IPS-NIHi11 (cell line): ENCODE results near the gene SKAP1.
"Not testable (repeated sequence)": the region's sequence is repeated elsewhere in the genome, so short reads cannot be mapped to it uniquely, and the experiment has no call there.

Experiments used
- DNase-seq: peaks from one replicate; pipeline ENCODE4 v3.0.0; 2012; ENCODE audit warnings: mixed read lengths, low spot score

SKAP1 gene

DNA sequence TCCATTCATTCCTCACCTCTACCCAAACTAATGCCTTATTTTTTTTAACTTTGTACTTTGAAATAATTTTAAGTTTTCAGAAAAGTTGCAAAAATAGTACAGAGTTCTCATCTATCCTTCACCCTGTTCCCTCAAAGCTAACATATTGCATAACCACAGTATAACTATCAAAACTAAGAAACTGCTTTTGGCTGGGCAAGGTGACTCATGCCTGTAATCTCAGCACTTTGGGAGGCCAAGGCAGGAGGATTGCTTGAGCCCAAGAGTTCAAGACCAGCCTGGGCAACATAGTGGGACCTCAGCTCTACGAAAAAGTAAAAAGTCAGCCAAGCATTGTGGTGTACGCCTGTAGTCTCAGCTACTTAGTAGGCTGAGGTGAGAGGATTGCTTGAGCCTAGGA, 147.7 kb downstream of the SKAP1 start:
- DNase-seq, result no peak

DNA sequence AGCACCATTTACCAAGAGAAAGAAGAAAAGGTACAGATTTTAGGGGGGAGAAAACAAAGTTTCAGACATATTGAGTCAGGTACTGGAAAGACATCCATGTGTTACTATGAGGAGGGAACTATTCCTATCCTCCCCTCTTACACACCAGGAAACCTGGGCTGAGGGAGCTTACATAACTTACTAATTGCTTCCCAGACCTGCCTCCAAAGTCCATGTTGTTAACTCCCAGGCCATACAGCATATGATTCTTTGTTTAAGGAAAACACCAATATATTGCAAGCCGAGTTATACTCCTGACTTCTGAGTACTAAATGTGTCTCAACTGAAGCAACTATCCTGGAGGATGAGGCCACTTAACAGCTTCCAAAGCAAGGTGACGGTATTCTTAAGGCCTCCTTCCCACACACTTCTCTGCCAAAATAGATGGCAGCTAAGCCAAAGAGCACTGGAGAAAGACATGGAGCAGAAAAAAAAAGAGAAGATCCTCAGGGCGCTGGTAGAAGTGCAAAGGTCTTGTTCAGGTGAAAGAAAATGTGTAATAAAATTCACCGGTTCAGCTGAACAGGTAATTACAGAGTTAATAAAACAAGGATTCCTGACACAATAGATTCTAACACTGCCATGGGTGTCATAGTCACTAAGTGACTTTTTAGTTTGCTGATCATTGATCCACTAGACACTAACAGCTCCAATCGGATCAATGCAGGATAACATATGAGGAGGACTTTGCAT, 151.1 kb downstream of the SKAP1 start:
- DNase-seq, result no peak

DNA sequence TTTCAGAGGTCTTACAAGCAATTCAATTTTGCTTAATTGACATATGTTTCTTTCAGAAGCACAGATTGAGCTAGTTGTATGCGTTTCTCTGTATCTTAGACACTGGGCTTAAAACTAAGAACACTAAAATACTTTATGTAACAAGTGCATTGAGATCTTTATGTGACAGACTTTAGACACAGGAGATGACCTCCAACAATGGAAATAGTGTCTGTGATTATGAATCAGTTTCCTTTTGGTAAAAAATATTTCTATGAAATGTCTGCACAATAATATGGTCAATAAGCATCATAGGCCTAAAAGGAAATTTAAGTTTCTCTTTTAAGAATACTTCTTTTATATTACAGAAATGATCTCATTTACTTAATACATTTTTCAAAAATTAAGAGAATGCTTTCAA, 153.2 kb downstream of the SKAP1 start:
- DNase-seq, result no peak

- DNase-seq, result no peak
These were observed 159.1 kb downstream of the SKAP1 start for GRCh38 chr17:48270899-48271298.

DNA sequence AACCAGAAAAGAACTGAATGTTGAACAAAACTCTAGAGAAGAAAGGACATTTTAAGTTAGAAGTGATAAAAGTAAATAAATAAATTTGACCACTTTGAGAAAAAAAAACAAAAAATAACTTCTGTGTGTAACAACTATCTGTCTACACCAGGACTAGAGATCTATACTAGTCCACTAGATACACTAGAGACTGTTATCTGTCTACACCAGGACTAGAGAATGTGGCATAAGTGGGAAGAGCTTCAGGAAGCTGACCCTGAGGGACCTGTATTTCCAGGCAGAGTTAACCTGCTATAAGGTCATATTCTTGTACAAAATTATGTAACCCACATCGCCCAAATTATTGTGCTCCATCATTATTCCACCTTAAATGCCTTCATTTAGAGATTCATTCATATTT, 160.8 kb downstream of the SKAP1 start:
- no peak for DNase-seq

DNA sequence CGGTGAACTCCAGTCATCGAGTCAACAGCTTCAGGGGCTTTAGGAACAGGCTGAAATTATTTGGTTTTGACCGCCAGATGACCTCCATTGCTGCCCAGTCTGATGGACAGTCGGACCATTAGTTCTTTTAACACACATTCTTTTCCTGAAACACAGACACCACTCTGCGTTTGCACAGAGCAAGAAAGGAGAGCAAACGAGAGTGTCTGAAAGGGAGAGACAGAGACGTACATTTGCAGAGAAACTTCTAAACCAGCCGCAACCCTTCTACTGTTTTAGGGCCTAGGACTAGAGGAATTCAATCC, 166.3 kb downstream of the SKAP1 start:
- no peak for DNase-seq

- no peak for DNase-seq
These were observed 166.9 kb downstream of the SKAP1 start for GRCh38 chr17:48262982-48263730.

- peak; percentile 76 for DNase-seq
These were observed 168.6 kb downstream of the SKAP1 start for GRCh38 chr17:48261297-48261880.

DNA sequence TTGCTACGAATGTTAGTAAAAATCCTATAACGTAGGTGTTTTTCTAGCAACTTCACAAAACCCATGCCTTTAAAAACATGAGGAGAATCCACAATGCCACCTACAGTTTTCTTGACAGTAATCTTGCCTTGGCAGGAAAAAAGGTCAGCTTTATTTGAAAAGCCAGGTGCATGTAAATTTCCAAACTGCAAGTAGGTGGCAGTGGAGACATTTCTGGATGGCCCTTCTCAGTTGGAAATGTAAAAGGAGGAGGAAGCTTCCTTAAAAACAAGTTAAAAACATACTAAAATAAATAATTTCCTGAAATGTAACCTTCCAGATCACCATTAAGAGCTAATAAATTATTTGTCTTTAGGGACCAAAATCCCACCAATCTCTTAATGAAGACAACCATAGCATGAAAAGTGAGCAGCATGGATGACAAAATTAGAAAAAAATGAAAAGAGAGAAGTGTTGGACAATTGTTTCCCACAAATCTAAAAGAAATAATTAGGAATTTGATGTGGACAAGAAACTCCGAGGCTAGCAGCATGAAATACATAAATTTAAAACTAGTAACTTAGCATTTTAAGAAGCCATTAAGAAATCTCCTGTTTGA, 170.2 kb downstream of the SKAP1 start:
- DNase-seq, result peak; percentile 47

DNA sequence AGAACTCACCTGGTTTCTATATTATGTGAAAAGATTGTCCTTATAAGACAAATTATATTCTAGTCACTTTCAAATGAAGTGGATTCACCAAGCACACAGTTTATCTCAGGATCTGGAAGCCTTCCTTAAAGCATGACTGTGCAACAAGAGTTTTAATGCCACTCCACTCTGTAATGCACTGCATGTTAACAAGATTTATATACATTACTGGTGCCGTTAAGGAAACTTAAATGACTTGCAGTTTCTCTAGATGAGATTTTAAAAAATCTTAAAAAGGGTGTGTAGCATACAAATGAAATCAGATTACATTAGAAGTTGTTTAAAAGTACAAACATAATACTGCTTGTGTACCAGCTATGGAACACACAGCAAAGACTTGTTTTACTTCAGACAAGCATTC, 171.7 kb downstream of the SKAP1 start:
- no peak for DNase-seq

GRCh38 chr17:48255759-48256158, 174.3 kb downstream of the SKAP1 start:
- no peak for DNase-seq

- no peak for DNase-seq
These were observed 175.1 kb downstream of the SKAP1 start for GRCh38 chr17:48254896-48255295.

GRCh38 chr17:48253975-48254374, 176.0 kb downstream of the SKAP1 start:
- DNase-seq, result no peak

DNA sequence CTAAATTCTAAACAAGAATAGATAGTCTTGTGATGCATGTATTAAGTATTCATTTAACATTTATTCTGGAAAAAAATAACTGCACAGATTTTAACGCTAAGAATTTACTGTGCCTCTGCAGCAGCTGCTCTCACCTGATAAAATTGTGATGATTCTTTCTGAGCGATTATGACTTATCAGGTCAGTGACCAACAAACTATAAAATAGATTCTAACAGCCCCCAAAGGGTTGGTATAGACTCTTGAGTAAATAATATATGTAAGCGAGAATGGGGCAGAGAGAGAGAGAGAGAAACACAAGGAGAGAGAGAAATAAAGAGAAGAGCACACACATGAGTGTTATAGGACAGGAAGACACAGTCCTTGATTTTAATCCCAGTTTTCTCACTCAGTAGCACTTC, 178.1 kb downstream of the SKAP1 start:
- DNase-seq, result no peak

DNA sequence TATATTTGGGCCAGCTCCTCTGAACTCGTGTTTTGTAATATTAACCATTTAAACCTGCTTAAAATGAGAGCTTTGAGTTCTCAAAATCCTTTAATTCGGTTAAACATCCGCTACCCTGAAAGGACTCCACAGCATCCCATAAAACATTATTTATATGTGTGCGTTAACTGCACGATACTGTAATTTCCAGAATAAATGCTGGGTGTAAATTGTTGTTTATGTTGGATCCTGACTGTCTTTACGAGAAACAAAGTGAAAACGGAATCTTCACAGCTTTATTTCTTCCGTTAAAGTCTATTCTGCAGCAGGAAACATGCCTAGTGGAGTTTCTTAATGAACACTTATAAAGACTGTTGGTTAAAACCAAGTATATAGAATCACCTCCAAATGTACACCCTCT, 179.1 kb downstream of the SKAP1 start:
- DNase-seq, result no peak

DNA sequence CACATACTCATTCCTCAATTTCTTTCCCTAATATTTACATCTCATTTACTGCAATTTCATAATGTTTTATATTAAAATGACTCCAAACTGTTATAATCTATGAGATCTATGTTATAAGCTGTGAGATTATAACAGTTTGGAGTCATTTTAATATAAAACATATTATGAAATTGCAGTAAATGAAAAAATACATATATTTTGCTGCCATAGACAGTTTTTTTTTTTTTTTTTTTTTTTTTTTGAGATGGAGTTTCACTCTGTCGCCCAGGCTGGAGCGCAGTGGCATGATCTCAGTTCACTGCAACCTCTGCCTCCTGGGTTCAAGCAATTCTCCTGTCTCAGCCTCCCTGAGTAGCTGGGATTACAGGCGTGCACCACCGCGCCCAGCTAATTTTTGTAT, 180.0 kb downstream of the SKAP1 start:
- not testable (repeated sequence) for DNase-seq

DNA sequence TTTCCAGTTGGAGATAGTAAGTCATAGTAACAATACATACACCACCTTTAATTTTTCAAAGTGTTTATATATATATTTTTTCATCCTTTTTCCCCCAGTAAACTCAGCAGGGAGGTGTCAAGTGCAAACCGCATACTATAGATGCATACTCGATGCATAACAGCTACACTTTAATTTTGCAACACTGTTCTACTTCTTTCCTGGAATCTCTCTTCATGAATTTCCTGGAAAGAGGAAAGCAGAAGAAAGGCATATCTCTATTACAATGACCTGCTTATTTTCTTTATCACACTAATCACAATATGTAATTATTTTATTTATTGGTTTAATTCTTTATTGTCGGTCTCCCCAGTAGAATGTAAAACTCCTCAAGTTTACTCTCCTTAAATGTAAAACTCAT, 182.4 kb downstream of the SKAP1 start:
- DNase-seq, result no peak

DNA sequence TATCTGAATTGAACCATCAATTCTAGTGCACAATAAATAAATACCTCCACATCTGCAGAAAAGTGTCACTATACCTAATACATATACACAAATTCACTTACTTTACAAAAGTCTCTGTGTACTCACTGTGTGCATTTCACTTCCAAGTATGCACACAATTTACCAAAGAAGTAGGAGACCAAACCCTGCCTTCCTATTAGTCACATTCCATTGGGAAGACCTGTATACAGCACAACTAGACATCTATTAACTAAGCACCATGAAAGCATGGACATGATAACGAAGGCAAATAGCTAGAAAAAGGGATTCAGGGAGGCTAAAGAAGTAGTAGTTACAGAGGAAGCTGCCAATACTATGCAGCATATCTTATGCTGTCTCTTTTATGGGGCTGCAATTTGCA, 183.0 kb downstream of the SKAP1 start:
- no peak for DNase-seq

- no peak for DNase-seq
These were observed 183.4 kb downstream of the SKAP1 start for GRCh38 chr17:48246612-48247011.

DNA sequence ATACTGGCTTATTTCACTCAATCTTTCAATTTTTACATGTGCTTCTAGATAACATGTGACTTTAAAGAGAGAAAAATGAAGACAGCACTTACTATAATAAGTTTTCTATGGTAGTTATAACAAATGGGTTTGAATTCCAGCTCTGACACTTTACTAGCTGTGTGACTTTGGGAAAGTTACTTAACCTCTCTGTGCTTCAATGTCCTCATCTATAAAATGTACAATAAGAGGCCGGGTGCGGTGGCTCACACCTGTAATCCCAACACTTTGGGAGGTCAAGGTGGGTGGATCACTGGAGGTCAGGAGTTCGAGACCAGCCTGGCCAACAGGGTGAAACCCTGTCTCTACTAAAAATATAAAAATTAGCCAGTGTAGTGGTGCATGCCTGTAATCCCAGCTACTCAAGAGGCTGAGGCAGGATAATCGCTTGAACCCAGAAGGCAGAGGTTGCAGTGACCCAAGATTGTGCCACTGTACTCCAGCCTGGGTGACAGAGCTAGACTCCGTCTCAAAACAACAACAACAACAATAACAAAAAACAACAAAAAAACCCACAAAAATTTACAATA, 184.5 kb downstream of the SKAP1 start:
- DNase-seq, result not testable (repeated sequence)

DNA sequence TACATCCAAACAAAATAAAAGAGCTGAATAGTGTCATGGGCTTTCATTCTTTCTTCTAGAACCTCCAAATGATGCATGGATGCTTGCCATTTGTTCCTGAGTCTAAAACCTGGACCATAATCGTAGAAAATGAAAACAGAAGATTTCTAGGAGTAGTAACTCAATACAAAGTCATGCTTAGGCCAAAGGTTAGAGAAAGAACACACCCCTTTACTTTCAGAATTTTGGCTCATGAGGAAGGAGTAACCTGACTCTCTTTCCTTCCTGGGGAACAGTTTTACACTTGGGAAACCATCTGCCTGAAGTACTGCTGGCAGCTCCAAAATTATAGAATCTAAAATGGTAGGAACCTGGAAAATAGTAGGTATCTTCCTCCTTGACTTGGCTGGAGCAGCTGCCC, 185.2 kb downstream of the SKAP1 start:
- no peak for DNase-seq

GRCh38 chr17:48244121-48244711, 185.8 kb downstream of the SKAP1 start:
- DNase-seq, result no peak
